ENCODE results near the gene CD22. TPM values are rescaled to one million over a fixed set of nuclear protein-coding genes. Genes with fewer than 3 reads are reported as not detected.

Gene CD22
- total and polyA plus RNA-seq, 2 donors (not counting 1 experiment from before 2014, with no cell fraction given), result 0.15 to 1.2 TPM

DNA sequence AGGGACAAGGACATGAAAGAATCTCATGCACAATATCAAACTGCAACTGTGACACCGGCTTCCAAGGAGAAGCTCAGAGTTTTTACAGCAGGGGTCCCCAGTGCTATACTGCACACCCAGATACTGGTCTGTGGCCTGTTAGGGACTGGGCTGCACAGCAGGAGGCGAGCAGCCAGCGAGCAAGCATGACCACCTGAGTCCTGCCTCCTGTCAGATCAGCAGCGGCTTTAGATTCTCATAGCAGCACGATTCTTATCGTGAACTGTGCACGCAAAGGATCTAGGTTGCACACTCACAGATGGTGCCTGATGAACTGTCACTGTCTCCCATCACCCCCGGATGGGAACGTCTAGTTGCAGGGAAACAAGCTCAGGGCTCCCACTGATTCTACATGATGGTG lies 13.1 kb upstream of the CD22 start:
- H3K27ac ChIP-seq (ENCODE audit: insufficient read depth, low read length), result no peak overlapping the region
- H3K4me1 ChIP-seq (ENCODE audit: control insufficient read depth, extremely low read depth, insufficient read depth, low read length), result peaks cover 12% of the 10 kb centered on the region
- H3K79me2 ChIP-seq (ENCODE audit: control insufficient read depth, insufficient read depth, low read length), result no peaks in the 10 kb centered on the region
- no peaks in the 10 kb centered on the region for H3K9me3 ChIP-seq (ENCODE audit: control insufficient read depth, insufficient read depth, low read depth, low read length)
- no peaks in the 10 kb centered on the region for H4K20me1 ChIP-seq (ENCODE audit: control insufficient read depth, extremely low read depth, insufficient read depth, low read length)
- no peak overlapping the region for H3K4me2 ChIP-seq (ENCODE audit: extremely low read depth, insufficient read depth, low read length)
- TF ChIP-seq EZH2 (IDR thresholded peaks at IDR 0.05; ENCODE audit: low read length, missing control alignments), result no peak
- TF ChIP-seq, protein P1, sequence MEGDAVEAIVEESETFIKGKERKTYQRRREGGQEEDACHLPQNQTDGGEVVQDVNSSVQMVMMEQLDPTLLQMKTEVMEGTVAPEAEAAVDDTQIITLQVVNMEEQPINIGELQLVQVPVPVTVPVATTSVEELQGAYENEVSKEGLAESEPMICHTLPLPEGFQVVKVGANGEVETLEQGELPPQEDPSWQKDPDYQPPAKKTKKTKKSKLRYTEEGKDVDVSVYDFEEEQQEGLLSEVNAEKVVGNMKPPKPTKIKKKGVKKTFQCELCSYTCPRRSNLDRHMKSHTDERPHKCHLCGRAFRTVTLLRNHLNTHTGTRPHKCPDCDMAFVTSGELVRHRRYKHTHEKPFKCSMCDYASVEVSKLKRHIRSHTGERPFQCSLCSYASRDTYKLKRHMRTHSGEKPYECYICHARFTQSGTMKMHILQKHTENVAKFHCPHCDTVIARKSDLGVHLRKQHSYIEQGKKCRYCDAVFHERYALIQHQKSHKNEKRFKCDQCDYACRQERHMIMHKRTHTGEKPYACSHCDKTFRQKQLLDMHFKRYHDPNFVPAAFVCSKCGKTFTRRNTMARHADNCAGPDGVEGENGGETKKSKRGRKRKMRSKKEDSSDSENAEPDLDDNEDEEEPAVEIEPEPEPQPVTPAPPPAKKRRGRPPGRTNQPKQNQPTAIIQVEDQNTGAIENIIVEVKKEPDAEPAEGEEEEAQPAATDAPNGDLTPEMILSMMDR (conservative IDR thresholded peaks at IDR 0.05 in 1 of 2, IDR thresholded peaks at IDR 0.05 in 1 of 2; ENCODE audit: low read depth in 1 of 2, low read length in 2 of 2), result no peak
- H3K36me3 ChIP-seq (ENCODE audit: control insufficient read depth, insufficient read depth, low read length), result no peaks in the 10 kb centered on the region
- DNase-seq (ENCODE audit: low read depth in 2 of 2), result no peak
- no peak overlapping the region for H2AFZ ChIP-seq (ENCODE audit: low read length)
- no peak overlapping the region for H3K9ac ChIP-seq (ENCODE audit: insufficient read depth, low read length)
- H3K4me3 ChIP-seq (replicated peaks in 1 of 4; ENCODE audit: control extremely low read depth in 1 of 4, insufficient read depth in 1 of 4, low read depth in 3 of 4, low read length in 4 of 4), result no peak overlapping the region
- H3K27me3 ChIP-seq (ENCODE audit: control insufficient read depth, insufficient read depth, low read length), result no peaks in the 10 kb centered on the region

DNA sequence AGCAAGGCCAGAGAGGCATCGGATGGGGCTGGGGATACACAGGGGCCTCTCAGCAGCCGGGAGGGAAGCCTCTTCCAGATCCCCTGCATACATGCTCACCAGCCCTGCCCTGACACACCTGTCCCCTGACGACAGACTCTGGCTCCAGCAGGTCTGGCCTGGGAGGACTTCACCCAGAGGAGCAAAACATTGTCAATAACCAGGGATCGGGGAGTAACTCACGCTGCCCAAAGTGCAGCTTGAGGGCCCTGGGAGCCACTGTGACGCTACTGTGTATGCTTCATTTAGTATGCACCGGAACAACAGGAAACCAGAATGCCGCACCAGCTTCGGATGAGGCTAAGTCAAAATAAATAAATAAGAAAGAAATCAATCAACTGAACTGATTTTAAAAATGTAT lies 12.4 kb upstream of the CD22 start:
- H3K4me1 ChIP-seq (ENCODE audit: control insufficient read depth, extremely low read depth, insufficient read depth, low read length), result peaks cover 12% of the 10 kb centered on the region
- H2AFZ ChIP-seq (ENCODE audit: low read length), result no peak overlapping the region
- no peak overlapping the region for H3K4me3 ChIP-seq (replicated peaks in 1 of 4; ENCODE audit: control extremely low read depth in 1 of 4, insufficient read depth in 1 of 4, low read depth in 3 of 4, low read length in 4 of 4)
- TF ChIP-seq, protein P1 (conservative IDR thresholded peaks at IDR 0.05 in 1 of 2, IDR thresholded peaks at IDR 0.05 in 1 of 2; ENCODE audit: low read depth in 1 of 2, low read length in 2 of 2), result no peak
- TF ChIP-seq EZH2 (IDR thresholded peaks at IDR 0.05; ENCODE audit: low read length, missing control alignments), result no peak
- no peak overlapping the region for H3K9ac ChIP-seq (ENCODE audit: insufficient read depth, low read length)
- H3K9me3 ChIP-seq (ENCODE audit: control insufficient read depth, insufficient read depth, low read depth, low read length), result no peaks in the 10 kb centered on the region
- H3K27me3 ChIP-seq (ENCODE audit: control insufficient read depth, insufficient read depth, low read length), result no peaks in the 10 kb centered on the region
- H3K36me3 ChIP-seq (ENCODE audit: control insufficient read depth, insufficient read depth, low read length), result no peaks in the 10 kb centered on the region
- H3K27ac ChIP-seq (ENCODE audit: insufficient read depth, low read length), result no peak overlapping the region
- H3K4me2 ChIP-seq (ENCODE audit: extremely low read depth, insufficient read depth, low read length), result no peak overlapping the region
- H3K79me2 ChIP-seq (ENCODE audit: control insufficient read depth, insufficient read depth, low read length), result no peaks in the 10 kb centered on the region
- no peak for DNase-seq (ENCODE audit: low read depth in 2 of 2)
- no peaks in the 10 kb centered on the region for H4K20me1 ChIP-seq (ENCODE audit: control insufficient read depth, extremely low read depth, insufficient read depth, low read length)

GRCh38 chr19:35317464-35318043 lies 11.4 kb upstream of the CD22 start:
- Histone ChIP-seq H2AFZ (ENCODE audit: low read length) (no peak overlapping the region), H3K27ac (ENCODE audit: insufficient read depth, low read length) (no peak overlapping the region), H3K4me1 (ENCODE audit: control insufficient read depth, extremely low read depth, insufficient read depth, low read length) (peaks cover 12% of the 10 kb centered on the region), H3K4me2 (ENCODE audit: extremely low read depth, insufficient read depth, low read length) (no peak overlapping the region), H3K4me3 (replicated peaks in 1 of 4; ENCODE audit: control extremely low read depth in 1 of 4, insufficient read depth in 1 of 4, low read depth in 3 of 4, low read length in 4 of 4) (no peak overlapping the region), H3K9me3 (ENCODE audit: control insufficient read depth, insufficient read depth, low read depth, low read length) (no peaks in the 10 kb centered on the region), H3K27me3 (ENCODE audit: control insufficient read depth, insufficient read depth, low read length) (no peaks in the 10 kb centered on the region), H3K36me3 (ENCODE audit: control insufficient read depth, insufficient read depth, low read length) (no peaks in the 10 kb centered on the region), H4K20me1 (ENCODE audit: control insufficient read depth, extremely low read depth, insufficient read depth, low read length) (no peaks in the 10 kb centered on the region), H3K9ac (ENCODE audit: insufficient read depth, low read length) (no peak overlapping the region), H3K79me2 (ENCODE audit: control insufficient read depth, insufficient read depth, low read length) (no peaks in the 10 kb centered on the region)
- no peak for DNase-seq (ENCODE audit: low read depth in 2 of 2)
- TF ChIP-seq, protein P1 (conservative IDR thresholded peaks at IDR 0.05 in 1 of 2, IDR thresholded peaks at IDR 0.05 in 1 of 2; ENCODE audit: low read depth in 1 of 2, low read length in 2 of 2), result no peak
- TF ChIP-seq EZH2 (IDR thresholded peaks at IDR 0.05; ENCODE audit: low read length, missing control alignments), result no peak

All from fibroblast of lung (primary cell).